NCI-H345 treated with DMSO at 0.1 percent for 48 hours (cell line): ENCODE data around the gene TSPAN5.
"Not testable (repeated sequence)": the region's sequence is repeated elsewhere in the genome, so short reads cannot be mapped to it uniquely, and the experiment has no call there.

Experiments
- DNase-seq: peaks from one replicate; lab custom pipeline; 2025; ENCODE audit not compliant: unreplicated experiment; lab: John Stamatoyannopoulos, UW

The TSPAN5 gene

DNA sequence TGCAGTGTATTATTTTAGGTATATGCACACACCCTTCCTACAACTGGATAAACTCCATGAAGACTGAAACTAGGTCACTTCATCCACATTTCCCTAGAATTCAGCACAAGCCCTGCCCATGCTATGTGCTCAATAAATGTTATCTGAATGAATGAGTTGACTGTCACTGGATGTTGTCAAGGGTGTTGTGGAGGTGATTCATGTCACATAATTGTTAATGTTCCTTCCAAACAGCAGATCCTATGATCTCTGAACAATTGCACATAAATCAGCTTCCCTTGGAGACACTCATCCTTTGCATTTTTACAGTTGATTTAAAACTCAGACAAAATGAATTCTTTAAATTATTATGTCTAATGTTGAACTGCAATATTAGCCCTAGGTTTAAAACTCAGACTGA, 154.7 kb downstream of the TSPAN5 start:
- no peak for DNase-seq

DNA sequence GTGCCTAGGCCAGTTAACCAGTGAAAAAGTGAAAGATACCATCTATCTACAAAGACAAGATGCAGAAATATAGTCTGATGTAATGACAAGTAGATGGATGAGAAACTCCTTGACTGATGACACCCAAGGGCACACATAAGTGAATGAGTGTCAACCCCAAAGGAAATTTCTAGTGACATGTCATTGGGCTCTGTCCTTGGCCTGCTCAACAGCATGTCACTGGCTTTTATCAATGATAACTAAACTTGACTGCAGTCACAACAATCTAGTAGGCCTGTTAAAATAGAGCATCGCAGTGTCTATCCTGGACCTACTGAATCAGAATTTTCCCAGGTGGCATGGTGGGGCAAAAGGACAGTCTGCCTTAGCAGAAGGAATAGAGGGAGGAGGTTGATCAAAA, 155.8 kb downstream of the TSPAN5 start:
- DNase-seq = no peak

DNA sequence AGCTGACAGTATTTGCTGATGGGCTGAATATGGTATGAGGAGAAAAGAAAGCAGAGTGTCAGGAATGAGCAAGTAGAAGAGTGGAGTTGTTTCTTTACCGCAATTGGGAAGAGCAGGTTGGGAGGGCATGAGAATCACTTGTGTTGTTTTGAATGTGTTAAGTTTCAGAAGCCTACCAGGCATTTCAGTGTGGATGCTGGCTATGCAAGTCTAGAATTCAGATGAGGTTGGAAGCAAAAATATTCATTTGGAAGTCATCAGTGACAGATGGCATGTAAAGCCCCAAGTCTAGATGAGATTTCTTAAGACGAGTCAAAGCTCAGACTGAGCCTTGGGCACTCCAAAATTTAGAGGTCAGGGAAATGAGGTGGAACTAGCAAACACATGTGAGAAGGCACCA, 156.4 kb downstream of the TSPAN5 start:
- no peak for DNase-seq

DNA sequence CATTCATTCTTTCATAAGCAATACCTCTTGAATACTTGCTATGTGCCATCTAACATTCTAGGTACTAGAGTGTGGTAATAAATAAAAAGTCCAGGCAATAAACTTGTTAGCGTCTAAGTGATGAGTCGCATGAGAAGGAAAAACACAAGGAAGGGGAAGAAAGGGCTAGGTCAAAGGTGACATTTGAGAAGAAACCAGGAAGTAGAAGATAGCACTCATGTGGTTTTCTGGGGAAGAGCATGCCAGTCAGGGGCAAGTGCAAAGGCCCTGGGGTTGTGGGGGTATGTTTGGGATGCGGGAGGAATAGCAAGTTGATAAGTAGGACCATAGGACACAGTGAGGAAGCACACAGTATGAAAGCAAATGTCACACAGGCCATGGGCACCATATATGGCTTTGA, 157.0 kb downstream of the TSPAN5 start:
- DNase-seq = no peak

- DNase-seq = no peak
These were observed 159.6 kb downstream of the TSPAN5 start for GRCh38 chr4:98498774-98499173.

DNA sequence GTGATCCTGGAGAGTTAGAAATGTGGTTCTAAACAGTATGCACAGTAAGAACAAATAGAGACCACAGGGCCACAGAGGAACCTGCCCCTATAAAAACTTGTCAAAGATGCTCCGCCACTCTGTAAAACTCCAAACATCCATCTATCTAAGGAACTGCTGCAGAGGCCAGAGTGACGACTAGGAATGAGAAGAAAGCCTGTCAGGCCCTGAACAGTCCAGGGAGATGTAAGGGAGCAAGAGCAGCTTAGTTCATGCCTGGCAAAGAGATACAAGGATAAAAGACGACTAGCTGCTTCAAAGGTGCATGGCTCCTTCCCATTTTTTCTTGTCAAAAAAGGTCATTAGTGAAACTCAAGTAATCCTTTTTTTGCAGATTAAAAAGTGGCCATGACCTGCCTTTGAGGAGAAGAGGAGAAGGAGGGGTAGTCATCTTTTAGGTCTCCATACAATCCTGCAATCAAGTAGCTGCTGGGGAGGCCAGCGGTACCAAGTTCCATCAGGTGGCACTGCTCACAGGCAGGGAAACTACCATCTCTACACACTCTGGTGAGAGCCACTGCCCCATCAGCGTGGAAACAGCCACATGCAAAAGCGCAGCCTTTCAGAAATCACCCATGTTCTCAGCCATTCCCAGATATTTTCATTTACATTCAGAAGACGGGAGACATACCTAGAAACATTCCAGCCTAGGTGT, 162.1 kb downstream of the TSPAN5 start:
- no peak for DNase-seq

DNA sequence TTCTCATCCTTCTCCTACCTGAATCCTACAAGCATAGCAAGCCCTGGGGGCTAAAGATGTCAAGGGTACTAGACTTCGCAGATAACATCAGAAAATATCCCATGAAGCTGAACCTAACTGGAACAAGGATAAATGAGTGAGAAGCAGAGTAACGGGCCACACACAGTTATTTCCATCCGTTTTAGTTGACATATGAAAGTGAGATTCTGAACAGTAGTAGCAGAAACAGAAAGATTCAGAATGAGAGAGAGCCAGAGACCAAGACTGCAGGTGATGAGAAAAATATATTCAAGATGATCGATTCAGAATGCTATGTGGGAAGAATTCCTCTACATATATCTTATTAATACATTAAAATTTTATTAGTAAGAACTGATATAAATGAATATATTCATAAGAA, 165.1 kb downstream of the TSPAN5 start:
- DNase-seq = no peak

DNA sequence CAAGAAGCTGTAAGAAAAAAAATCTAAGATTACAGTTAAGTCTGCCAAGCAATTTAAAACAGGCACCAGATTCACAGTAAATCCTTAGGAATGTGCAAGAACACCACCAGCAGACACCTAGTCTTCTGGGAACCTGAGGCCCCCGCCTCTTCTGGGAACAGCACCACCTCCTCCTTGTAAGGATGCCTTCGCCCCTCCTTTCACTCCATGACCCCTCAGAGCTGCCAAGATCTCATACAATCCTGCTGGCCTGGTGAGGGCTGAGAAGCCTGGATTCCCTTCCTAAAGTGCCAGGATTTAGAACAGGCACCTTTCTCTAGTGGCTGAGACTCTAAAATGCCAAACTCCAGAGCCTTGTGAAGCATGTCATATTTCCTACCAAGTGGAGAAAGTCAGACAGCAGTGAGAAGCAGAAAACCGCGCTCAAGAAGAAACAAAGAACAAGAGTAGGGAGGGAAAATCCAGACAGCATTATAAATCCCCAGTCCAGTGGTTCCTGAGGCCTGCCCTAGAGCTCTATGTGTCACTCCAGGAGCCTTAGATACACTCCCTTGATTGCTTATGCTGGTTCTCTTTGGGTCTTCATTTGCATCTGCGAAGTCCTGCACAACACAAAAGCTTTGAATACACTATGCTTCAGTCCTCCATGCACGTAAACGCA, 166.4 kb downstream of the TSPAN5 start:
- DNase-seq = no peak

- DNase-seq = no peak
These were observed 168.2 kb downstream of the TSPAN5 start for GRCh38 chr4:98490251-98490650.

DNA sequence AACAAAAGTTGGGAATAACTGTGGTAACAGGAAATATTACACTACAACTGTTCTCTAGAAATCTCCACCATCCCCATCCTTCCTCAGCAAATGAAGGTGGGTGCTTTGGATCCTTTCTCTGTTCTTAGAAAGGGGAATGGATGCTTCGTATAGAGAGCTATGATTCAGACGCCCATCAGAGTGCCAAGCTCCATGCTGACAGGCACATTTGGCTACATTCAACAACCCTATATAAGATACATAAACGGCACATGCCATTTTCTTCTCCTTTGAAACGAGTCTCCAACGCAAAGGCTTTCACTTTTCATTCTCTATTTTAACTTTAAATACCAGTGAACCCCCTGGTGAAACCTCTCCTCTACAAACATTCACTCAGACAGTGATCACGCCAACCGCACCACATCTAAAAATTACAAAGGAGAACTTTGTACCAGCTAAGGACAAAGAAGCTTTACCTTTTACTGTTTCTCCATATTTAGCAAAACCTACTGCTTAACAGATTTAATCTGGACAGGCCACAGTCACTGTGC, 172.5 kb downstream of the TSPAN5 start:
- no peak for DNase-seq

- no peak for DNase-seq
These were observed 174.4 kb downstream of the TSPAN5 start for GRCh38 chr4:98484031-98484430.

- DNase-seq = no peak
These were observed 175.3 kb downstream of the TSPAN5 start for GRCh38 chr4:98482847-98483806.

DNA sequence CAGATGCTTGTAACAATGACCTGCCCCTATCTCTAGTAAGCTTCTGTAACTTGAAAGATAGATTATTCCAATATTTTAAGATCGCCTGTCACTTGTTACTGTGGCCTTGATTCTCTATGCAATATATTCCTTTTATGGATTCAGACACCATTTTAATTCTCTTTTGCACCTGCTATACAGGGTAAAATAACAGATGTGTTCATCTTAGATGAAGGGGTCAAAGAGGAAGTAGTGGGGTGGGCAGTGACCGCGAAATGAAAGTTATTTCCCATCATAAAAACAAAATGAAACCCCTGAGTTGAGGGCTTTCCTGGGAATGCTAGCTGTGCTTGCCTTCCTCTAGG, 175.9 kb downstream of the TSPAN5 start:
- no peak for DNase-seq

GRCh38 chr4:98481167-98481566, 177.2 kb downstream of the TSPAN5 start:
- no peak for DNase-seq

- DNase-seq = no peak
These were observed 177.9 kb downstream of the TSPAN5 start for GRCh38 chr4:98480535-98480934.

DNA sequence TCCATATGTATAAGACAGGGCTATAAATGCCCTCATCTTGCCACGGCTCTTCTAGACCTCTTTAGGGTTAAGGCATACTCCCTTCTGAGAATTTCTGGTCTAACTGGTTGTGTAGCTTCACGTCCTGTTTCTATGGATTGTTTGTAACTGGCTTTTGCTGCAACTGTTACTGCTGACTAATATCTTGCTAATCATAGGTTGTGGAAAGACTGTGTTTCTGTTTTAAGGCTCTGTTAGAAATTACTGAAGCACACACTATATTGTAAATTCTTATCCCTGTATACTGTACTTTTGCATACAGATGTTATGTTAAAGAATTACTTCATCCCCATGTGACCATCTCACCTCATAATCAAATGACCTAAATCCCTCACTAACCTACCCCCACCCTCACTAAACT, 178.8 kb downstream of the TSPAN5 start:
- DNase-seq = not testable (repeated sequence)

DNA sequence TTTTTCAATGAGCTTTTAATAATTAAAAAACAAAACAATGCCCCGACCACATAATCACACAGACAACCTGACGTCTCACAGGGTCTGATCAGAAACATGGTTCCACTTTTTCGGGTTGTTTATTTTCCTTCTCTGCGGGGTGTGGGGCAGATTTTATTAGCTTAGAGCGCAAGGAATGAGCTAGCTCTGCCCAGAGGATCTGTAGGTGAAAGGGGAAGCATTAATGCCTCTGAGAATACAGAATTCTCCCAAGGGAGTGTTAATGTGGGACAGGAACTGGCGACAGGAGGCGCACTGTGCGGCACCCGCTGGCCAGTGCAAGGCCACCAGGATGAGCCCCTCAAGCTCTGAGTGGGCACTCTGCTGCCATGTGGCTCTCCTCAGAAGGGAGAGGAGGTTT, 181.5 kb downstream of the TSPAN5 start:
- DNase-seq = no peak

DNA sequence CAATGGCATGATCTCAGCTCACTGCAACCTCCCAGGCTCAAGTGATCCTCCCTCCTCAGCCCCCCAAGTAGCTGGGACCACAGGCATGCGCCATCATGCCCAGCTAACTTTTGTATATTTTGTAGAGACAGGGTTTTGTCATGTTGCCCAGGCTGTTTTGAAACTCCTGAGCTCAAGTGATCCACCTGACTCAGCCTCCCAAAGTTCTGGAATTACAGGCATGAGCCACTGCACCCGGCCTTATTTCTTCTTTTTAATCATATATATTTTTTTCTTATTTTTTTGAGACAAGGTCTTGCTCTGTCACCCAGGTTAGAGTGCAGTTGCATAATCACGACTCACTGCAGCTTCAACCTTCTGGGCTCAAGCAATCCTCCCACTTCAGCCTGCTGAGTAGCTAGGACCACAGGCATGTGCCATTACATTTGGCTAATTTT, 184.0 kb downstream of the TSPAN5 start:
- DNase-seq = no peak

DNA sequence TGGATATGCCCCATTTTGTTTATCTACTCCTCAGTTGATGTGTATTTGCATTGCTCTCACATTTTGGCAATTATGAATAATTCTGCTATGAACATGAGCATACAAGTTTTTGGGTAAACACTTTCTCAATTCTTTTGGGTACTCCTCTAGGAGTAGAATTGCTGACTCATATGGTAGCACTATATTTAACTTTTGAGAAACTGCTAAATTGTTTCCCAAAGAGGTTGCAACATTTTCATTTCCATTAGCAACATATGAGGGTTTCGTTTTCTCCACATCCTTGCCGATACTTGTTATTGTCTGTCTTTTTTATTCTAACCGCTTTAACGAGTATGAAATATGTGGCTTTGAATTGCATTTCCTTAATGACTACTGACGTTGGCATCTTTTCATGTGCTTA, 185.4 kb downstream of the TSPAN5 start:
- no peak for DNase-seq

DNA sequence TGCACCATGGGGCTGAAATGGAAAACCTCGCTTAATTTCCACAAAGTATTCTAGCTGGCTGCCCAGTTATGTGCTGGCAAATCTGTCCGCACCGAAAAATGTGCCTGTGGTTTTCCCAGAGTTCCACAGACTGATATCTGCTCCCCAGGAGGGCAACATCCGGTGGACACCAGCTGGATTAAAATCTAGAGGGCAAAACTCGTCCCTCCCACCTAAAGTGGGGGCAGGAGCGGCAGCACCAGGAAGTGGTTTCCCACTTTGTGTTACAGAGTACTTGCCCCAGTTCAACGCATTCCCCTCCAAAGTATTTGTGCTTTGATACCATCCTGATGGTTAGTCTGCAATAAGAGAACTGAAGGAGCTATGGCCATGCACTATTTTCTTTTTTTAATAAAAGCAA, 187.6 kb downstream of the TSPAN5 start:
- no peak for DNase-seq

GRCh38 chr4:98470366-98470765, 188.0 kb downstream of the TSPAN5 start:
- DNase-seq = no peak

- DNase-seq = no peak
These were observed 188.6 kb downstream of the TSPAN5 start for GRCh38 chr4:98469771-98470170.
